ENCODE data around the gene TRMO. TPM values are rescaled to one million over a fixed set of nuclear protein-coding genes. Genes with fewer than 3 reads are reported as not detected.

TRMO gene
- total and polyA plus RNA-seq, 9 of the 15 experiments (the other 6 are each of a cell fraction or from before 2014, with no cell fraction given), result 5.6 to 22.4 (median 16.2) TPM

DNA sequence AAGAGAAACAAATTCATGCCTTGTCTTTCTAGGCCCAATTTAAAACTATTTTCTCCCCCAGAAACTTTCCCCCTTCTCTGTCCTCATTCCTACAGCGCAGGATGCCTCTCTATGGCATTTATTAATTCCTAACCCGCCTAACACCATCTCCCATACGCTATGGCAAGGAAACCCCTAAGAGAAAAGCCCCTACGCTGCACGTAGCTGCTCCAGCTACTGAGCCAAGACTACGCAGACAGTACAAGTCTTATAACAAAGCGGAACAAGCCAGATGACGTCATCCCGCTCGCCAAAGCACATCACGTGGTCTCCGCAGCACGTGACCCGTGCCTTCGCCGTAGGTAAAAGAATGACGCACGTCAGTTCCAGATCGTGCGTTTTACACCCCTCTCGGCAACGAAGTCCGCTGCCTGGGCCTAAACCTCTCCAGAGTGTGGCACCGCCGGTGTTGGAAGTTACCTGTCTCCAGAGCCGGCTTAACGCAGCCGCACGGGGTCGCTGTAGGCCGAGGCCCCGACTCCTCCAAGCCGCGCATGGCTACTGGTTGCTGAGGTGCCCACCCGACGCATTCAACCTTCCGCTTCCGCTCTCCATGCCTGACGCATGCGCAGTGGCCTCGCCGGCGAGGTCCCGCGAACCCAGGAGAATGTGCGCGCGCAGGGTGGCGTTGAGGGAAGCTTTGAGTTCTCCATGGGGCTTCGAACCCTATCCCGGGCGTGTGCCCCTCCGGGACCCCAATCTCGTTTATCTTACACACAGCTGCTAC is at the start of gene TRMO (continued):
- peak; percentile 91 for TF ChIP-seq ZFX (CRISPR knock-in tag; IDR thresholded peaks at IDR 0.05)
- peak; percentile 80 for TF ChIP-seq SPI1 (IDR thresholded peaks at IDR 0.05; ENCODE audit: borderline replicate concordance, low read depth, low read length)
- no peak for TF ChIP-seq TCF7 (IDR thresholded peaks at IDR 0.05; ENCODE audit: borderline replicate concordance)
- no peak for TF ChIP-seq XRCC4 (IDR thresholded peaks at IDR 0.05; ENCODE audit: extremely low read depth, insufficient read depth, insufficient read length)
- TF ChIP-seq TBP (optimal IDR thresholded peaks at IDR 0.05; ENCODE audit: low read depth, low read length), result no peak
- TF ChIP-seq HDAC1 (IDR thresholded peaks at IDR 0.05), result peak; percentile 38 to 99; a peak in 3 of 4 replicates
- TF ChIP-seq, protein P1, sequence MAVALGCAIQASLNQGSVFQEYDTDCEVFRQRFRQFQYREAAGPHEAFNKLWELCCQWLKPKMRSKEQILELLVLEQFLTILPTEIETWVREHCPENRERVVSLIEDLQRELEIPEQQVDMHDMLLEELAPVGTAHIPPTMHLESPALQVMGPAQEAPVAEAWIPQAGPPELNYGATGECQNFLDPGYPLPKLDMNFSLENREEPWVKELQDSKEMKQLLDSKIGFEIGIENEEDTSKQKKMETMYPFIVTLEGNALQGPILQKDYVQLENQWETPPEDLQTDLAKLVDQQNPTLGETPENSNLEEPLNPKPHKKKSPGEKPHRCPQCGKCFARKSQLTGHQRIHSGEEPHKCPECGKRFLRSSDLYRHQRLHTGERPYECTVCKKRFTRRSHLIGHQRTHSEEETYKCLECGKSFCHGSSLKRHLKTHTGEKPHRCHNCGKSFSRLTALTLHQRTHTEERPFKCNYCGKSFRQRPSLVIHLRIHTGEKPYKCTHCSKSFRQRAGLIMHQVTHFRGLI (CRISPR knock-in tag; IDR thresholded peaks at IDR 0.05), result peak; percentile 91
- no peak; the same call in 1 of the 2 replicates for TF ChIP-seq ZNF384 (IDR thresholded peaks at IDR 0.05; ENCODE audit: low read depth, low read length)
- peak; percentile 77 for TF ChIP-seq ZEB2 (IDR thresholded peaks at IDR 0.05)
- TF ChIP-seq, protein P2, sequence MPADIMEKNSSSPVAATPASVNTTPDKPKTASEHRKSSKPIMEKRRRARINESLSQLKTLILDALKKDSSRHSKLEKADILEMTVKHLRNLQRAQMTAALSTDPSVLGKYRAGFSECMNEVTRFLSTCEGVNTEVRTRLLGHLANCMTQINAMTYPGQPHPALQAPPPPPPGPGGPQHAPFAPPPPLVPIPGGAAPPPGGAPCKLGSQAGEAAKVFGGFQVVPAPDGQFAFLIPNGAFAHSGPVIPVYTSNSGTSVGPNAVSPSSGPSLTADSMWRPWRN (IDR thresholded peaks at IDR 0.05; ENCODE audit: low read depth), result no peak
- TF ChIP-seq DIDO1 (tag; IDR thresholded peaks at IDR 0.05; ENCODE audit: low read depth), result peak; percentile 90
- TF ChIP-seq MTF1 (CRISPR knock-in tag; IDR thresholded peaks at IDR 0.05; ENCODE audit: borderline replicate concordance), result peak; percentile 63; the same call in 1 of the 2 replicates
- TF ChIP-seq ZNF3 (CRISPR knock-in tag; IDR thresholded peaks at IDR 0.05), result peak; percentile 71; the same call in 1 of the 2 replicates
- no peak for TF ChIP-seq UBTF (IDR thresholded peaks at IDR 0.05; ENCODE audit: borderline replicate concordance in 1 of 2, low read depth in 2 of 2, low read length in 2 of 2)
- TF ChIP-seq ZNF395 (CRISPR knock-in tag; IDR thresholded peaks at IDR 0.05), result peak; percentile 95; the same call in 1 of the 2 replicates
- TF ChIP-seq NCOA2 (IDR thresholded peaks at IDR 0.05; ENCODE audit: partially characterized antibody in 2 of 2), result no peak
- peak; percentile 7; the same call in 1 of the 2 replicates for TF ChIP-seq ZNF354B (CRISPR knock-in tag; IDR thresholded peaks at IDR 0.05)
- no peak for TF ChIP-seq SRSF7 (optimal IDR thresholded peaks at IDR 0.05; ENCODE audit: low read depth, low read length)
